Epidermal melanocyte (primary cell): ENCODE measurements around the gene NACC1.
"Not testable (repeated sequence)": the region's sequence is repeated elsewhere in the genome, so short reads cannot be mapped to it uniquely, and the experiment has no call there.

ENCODE experiments used
- DNase-seq: peaks from one replicate; pipeline ENCODE4 v3.0.0; 2011; ENCODE audit warnings: low spot score; ENCODE audit not compliant: insufficient read length

NACC1 gene

DNA sequence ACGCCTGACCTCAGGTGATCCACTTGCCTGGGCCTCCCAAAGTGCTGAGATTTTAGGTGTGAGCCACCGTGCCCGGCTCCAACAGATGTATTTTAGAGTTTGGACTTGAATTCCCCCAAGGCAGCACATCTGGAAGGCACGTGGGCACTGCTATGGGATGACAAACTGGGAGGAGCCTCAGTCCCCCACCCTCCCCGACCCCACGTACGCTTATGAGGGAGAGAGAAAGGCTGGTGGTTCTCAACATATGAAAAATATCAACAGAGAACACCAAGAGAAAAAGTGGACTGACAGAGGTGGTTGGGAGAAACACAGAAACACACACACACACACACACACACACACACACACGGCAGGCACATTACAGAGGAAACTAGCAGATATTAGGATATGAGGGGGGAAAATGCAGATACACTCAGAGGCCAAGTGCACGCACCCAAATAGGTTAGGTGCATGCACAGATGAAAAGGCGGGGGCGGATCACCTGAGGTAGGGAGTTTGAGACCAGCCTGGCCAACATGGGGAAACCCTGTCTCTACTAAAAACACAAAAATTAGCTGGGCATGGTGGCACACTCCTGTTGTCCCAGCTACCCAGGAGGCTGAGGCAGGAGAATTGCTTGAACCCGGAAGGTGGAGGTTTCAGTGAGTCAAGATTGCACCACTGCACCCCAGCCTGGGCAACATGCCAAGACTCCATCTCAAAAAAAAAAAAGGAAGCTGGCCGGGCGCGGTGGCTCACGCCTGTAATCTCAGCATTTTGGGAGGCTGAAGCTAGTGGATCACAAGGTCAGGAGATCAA, 28.9 kb downstream of the NACC1 start:
- no peak for DNase-seq

DNA sequence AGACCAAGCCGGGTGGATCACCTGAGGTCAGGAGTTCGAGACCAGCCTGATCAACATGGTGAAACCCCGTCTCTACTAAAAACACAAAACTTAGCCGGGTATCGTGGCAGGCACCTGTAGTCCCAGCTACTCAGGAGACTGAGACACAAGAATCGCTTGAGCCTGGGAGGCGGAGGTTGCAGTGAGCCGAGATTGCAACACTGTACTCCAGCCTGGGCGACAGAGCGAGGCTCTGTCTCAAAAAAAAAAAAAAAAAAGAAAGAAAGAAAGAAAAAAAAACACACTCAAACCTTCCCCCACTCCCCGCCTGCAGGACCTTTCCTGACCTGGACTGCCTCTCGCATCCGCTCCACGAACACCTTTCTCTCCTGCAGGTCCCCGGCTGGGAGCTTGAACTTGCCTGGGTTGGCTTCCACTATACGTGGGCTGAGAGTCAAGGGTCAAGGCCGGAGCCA, 31.1 kb downstream of the NACC1 start:
- not testable (repeated sequence) for DNase-seq

DNA sequence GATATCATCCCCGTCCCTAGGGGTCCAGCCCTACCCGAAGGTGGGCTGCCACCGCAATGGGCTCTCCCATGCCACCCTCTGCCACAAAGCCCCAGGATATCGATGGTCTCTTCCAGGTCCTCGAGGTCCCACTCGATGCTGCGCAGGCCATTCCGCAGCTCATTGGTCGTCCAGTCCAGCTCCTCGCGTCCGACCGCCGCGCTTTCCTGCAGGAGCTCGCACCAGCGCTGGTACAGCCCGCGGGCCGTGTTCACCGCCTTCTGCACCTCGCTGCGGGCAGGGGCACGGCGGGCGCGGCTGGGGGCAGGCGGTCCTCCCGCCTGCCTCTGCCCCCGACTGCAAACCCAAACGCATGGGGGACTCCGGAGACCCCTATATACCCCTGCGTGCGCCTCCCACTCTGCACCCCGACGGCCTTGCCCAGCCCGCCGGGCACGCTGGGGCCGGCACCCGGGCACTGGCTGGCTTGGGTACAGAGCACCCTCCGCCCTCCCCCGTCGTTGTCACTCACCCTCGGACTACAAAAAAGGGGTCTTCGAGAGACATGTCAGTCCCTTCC, 31.6 kb downstream of the NACC1 start:
- no peak for DNase-seq

DNA sequence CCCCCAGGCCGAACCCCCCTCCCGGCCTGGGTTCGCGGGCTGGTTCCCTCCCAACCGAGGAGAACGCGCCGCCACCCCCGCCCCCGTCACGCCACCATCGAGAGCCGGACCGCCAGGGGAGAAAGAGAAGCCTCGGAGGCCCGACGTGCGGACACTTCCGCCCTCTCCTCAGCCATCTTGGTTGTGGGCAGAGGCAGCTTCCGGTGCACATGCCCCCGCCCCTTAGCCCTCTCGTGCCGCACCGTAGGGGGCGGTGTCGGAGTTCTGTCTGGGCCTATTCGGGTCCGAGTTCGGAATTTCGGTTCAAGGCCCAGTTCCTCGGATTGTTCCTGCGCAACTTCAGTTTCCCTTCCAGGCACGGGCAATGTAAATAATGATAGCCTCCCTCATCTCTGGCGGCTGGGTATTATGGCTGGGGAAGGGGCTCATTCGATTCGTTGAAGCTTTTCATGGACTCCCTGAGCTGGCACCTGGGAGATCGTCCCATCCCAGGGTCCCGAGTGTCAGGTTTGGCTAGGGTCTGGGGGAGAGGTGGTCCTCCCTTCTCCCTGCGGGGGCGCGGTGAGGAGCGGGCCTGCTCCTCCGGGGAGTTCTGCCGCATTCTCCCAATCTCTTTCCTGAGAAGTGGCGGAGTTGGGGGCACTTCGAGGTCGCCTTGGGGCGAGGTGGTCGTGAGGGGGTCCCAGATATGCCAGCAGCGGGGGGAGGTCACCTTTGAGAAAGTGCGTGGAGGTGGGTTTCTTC, 32.3 kb downstream of the NACC1 start, which contains the start of the genes IER2 and STX10:
Gene IER2 (plus strand): TSS at position 225 of the 744 bp plus-strand sequence. CDS start 2,776 bp downstream, outside the sequence.
Gene STX10 (minus strand): TSS at position 189 of the 744 bp plus-strand sequence. CDS start 202 bp downstream, outside the sequence.
- DNase-seq, result peak; percentile 92

DNA sequence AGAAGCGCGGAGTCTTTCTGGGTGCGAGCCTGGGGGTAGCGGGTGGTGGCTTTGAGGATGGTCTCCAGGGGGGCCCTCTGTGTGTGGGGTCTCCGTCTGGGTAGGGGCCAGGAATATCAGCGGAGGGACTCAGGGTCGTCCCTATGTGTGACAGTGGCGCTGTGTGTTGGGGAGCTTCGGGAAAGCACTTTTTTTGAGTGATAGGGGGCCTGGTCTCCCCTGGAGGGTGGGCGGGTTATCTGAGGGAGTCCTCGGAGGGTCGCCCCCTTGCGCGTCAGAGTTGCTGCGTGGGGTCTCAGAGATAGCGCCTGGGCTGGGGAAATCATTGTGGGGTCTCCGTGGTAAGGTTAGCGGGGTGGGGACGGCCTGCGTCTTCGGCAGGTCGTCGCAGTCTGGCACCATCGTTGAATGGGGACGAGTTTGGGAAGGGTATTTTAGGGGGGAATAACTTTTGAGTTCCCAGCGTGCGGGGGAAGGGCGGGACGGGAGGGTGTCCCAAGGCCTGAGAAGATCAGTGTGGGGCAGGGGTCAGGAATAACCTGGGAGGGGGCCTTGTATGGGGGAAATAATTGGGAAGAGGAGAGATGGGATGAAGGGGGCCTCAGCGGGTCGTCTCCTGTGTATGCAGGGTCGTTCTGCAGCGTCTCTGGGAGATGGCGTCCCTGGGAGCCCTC, 33.0 kb downstream of the NACC1 start:
- no peak for DNase-seq

DNA sequence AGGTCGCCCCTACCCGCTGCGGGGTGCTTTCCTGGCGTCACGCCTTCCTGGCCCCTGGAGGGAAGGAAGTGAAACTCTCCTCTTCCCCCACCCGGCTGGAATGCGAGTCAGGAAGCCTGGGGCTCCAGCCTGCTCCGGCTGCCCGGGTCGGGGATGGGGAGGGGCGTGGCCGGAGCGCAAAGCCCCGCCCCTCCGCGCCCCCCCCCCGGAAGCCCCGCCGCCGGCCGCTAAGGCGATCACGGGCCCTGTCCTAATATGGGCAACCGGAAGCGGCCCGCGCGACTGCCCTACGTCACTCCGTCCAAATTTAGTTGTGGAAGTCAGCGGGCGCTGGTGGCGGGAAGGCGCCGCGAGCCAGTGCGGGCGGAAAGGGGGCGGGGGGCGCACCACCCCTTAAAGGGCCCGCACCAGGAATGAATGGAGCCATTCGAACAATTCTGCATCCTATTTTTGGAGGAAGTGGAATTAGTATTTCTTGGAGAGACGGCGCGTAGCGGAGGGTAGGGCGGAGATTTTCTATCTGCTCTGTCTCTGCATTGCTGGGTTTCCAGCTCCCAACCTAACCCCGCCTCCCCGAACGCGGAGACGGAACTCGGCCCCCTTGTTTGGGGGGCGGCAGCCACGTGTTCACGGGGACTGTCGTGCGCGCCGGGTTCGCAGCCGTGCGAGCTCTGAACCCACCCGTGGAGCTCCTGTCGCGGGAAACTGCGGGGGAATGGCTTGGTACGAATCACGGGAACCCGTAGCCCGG, 33.7 kb downstream of the NACC1 start:
- DNase-seq, result peak; percentile 93

DNA sequence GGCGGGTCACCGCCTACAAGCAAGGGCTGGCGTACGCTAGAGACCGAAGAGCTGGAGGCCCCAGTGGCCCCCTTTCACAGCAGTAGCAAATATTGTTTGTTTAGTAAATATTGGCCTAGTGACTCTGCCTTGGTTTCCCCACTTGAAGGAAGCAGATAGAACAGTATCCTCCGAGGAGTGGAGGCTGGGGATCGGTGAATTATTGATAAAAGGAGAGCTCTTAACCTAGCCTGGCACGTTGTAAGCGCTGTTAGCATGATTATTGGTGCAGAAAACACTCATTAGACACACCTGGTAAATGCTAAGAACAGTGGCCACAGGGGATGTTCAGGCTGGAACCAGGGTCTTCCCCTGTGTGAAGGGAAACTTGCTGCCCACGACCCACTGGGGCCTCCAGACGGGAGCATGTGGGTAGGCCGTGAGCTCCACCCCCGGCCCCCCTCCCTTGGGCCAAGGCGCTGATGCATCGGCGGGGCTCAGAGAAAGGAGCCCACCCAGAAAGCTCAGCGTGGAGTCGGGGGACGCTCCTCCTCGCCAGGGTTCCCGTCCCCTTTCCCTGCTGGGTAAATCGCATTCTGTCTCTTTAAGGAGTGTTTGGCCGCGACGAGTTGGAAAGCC, 34.4 kb downstream of the NACC1 start:
- no peak for DNase-seq

DNA sequence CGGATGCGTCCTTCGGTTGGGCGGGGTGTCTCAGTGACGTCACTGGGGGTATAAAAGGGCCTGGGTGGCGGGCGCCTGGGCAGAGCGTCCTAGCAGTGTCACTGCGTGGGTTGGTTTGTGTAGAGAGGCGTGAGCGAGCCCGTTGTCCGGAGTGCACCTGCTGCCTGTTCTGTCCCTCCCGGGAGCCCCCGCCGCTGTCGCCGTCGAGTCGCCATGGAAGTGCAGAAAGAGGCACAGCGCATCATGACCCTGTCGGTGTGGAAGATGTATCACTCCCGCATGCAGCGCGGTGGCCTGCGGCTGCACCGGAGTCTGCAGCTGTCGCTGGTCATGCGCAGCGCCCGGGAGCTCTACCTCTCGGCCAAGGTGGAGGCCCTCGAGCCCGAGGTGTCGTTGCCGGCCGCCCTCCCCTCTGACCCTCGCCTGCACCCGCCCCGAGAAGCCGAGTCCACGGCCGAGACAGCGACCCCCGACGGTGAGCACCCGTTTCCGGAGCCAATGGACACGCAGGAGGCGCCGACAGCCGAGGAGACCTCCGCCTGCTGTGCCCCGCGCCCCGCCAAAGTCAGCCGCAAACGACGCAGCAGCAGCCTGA, 35.0 kb downstream of the NACC1 start:
- DNase-seq, result peak; percentile 93

DNA sequence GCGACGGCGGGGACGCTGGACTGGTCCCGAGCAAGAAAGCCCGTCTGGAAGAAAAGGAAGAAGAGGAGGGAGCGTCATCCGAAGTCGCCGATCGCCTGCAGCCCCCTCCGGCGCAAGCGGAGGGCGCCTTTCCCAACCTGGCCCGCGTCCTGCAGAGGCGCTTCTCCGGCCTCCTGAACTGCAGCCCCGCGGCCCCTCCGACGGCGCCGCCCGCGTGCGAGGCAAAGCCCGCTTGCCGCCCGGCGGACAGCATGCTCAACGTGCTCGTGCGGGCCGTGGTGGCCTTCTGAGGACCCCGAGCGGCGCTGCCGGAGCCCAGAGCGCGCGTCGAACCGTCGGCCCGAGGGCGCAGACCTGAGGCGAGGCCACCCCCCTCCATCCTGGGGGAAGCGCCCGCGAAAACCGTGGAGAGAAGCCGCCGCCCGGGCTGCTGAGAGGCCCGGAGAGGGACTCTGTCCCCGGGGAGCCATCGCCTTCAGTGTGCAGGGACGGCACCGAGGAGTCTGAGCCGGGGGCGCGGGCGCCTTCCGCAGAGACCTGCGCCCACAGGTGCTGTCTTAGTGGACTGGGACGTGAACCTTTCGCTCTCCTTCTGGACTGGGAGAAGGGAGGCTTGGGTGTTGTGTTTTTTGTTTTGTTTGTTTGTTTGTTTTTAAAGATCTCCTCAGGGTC, 35.6 kb downstream of the NACC1 start:
- DNase-seq, result no peak

DNA sequence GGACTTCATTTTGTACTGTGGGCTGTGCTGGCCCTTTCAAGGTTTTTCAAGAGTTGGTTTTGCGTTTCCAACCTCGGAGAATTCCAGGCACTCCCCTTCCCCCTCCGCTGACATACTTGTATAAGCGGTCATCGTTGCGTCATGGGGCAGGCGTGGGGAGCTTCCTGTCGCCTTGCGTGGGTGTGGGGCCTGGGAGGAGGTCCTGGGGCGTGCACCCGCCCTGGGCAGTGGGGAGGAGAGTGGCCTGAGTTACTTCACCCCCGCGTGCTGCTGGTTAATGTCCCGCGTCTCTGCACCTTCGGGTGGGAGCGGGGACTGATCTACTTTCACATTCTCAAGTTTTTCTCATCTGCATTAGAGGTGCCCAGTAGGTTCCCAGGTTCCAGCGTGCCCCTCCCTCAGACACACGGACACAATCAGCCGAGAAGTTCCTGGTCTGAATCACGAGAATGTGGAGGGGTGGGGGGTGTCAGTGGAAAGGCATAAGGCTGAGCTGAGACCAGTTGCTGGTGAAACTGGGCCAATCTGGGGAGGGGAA, 36.2 kb downstream of the NACC1 start:
- DNase-seq, result peak; percentile 46

DNA sequence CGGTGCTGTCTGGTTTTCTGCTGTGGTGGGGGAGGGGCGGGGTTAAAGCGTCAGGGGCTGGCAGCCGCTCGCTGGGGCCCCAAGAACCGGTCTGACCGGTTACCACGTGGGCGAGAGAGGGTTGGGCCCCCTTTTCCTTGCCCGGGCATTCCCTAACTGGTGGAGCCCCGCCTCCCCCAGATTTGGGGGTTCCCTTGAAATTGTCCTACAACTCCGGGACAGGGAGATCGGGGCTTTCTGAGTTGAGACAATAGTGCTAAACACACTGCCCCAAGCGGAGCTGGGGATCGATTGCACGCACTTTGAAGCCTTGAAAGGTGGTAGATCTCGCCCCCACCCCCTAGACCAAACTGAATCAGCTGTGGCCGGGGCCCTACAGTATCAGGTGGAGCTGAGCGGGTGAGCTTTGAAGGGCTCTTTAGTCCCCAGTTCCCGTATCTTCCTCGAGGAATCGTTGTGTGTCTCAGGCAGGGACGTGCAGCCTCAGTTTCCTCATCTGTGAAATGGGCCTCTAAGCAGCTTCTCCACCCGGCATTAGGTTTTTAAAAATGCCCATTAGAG, 36.9 kb downstream of the NACC1 start:
- DNase-seq, result peak; percentile 56

DNA sequence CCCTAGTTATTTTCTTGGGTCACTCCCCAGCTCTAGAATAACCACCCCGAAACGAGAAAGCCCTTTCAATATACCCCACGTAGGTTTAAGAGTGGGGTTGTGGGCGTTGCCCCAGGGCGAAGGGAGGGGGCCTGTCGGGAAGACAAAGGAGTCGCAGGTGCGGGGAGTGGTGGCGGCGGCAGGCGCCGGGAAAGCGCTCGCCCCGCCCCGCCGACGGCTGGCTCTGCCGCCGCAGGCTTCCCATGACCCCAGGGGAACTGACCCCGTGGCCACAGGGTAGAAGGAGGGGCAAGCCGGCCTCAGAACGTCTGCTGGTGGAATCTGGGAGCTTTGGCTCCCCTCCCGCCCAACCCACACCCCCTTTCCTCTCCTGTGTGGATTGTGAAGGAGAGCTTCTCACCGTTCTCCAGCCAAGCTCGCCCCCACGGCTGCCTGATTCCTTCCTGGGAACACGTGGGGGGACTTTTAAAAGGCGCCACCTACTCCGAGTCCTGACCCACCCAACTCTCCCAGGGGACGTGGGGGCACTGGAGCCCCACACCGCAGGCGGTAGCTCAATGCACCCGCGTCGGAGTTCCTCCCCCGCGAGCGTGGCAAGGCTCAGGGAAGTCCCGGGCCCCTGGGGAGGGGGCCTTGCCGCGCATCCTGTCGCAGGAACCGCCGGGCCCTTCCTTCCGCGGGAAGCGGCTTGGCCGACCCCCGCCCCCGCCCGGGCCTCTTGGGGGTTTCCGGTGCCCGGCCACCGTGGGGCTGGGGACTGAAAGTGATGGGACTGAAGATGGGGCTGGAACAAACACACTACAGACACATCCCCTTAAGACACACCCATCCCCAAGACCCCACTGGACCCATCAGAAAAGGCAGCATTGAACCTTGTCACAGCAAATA, 37.7 kb downstream of the NACC1 start:
- DNase-seq, result peak; percentile 63

DNA sequence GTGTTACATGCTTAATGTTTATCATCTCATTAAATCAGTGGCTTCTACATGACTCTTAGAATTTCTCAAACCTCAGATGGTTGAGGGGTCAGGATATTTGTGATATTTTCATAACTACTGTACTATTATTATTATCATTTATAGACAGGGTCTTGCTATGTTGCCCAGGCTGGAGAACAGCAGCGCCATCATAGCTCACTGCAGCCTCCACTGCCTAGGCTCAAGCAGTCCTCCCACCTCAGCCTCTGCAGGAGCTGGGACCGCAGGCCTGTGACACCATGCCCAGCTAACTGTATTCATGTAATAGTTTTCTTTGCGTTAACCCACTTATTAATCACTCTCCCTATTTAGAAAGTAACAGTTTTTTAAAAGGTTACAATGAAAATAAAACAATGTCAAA, 41.6 kb downstream of the NACC1 start:
- no peak for DNase-seq

DNA sequence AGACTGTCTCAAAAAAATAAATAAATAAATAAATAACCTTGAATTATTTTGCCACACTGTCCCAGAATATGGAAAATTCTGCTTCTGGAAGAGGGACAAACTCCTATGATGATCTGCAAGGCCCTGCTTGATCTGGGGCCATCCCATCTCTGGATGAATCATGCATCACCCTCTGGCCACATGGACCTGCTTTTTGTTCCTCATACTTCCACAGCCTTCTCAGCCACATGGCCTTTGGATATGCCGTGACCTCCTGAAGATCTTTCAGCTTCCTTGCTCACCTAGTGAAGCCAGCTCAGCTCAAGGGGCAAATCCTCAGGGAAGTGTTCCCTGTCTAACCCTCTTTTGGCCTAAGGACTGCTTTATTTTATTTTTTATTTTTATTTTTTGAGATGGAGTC, 42.5 kb downstream of the NACC1 start:
- DNase-seq, result peak; percentile 10

DNA sequence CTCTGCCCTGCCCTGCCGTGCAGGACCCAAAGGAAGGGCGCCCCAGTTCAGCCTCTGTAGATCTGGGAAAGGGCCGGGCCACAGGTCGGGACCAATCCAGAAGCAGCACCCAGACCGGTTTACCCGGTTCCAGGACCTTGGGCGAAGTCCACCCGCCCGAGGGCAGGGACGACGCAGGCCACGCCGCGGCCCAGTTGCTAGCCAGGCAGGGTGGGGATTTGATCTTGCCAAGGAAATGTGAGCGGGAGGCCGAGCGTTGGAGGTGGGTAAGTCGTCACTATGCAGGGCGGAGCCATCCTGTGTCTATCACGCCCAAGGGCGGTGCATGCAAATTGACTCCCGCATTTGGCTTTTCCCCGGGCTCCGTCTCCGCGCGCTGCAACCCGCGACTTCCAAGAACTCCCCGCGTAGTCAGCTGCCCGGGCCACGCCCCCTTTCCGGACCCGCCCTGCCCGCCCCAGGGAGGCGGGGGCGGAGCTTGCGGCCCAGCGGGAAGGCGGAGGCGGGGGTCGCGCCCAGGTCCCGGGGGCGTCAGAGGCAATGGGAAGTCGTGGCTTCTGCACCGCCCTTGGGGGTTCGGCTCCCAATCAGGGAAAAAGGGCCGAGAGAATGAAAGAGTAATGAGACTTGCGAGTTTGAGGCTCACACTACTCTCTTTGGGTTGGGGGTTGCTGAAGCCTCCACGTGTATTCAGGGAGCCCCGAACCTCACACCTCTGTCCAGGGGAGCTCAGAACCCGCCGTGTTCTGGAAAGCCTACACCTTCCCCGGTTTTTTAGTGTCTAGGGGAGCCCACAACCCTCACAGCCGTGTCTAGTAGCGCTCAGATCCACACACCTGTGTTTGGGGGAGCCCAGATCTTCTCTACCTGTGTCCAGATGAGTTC, 44.9 kb downstream of the NACC1 start:
- peak; percentile 82 for DNase-seq

DNA sequence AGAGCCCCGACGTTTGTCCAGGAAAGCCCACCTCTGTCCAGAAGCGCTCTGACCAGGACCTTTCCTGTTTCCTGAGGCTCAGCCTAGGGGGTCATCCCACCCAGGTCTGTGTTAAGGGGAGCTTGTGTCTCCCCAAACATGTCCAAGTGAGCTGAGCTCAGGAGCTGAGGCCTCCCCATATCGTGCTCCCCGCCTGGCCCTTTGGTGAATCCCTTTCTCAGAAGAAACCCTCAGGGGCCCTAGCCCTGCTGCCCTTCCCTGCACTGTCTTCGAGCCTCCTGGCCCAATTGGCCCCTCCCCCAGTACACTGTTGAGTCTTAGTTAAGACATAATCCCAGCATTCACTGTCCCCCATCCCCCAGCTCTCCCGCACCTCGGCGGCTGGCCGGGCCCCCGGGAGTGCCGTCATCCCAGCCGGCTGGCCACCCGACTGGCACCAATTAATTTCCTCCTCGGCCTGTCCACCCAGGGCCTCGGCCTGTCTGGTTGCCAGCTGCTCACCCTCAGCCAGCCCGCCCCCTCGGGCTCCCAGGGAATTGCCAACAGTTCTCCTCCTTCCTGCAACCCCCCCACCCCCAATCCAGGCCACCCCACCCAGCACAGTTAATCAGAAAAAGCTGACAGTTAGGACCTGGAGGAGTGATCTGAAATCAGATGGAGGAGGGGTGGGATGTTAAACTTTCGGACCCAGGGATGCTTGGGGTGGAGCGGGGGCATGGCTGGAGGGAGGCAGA, 45.7 kb downstream of the NACC1 start:
- peak; percentile 79 for DNase-seq
